ENCODE measurements around the gene PPIC.

DNA sequence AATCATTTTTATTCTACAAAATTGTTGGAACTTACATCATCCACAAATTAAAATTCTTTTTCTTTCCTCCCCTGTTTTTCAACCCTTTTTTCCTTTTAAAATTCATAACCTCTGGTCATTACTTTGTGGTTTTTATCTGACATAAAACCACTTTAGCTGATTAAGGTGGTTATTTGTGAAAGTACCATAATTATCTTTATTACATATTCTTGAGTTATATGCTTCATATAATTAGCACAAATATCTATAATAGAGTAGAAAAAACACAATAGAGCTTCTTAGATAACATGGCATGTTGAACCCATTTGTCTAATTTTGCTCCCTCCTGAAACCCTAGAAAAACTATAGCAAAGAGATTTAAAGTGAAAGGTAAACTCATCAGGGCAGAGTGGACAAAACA is 22.9 kb upstream of the PPIC start:
- no peak for TF ChIP-seq CTCF (IDR thresholded peaks at IDR 0.05; ENCODE audit: low read length)
- TF ChIP-seq EZH2 (IDR thresholded peaks at IDR 0.05; ENCODE audit: borderline replicate concordance, low read length) = no peak

Data from OCI-LY1 (cell line).